Activated CD4-positive, alpha-beta T cell treated with anti-CD3 and anti-CD28 coated beads for 36 hours (primary cell): ENCODE data around the gene SORT1. TPM values are rescaled to one million over a fixed set of nuclear protein-coding genes. Genes with fewer than 3 reads are reported as not detected.

Experiments used
- ATAC-seq: fragments of 200-7000 bp; cut with Tn5 transposase; one replicate; pipeline ENCODE4 v1.10.0; 2021; ENCODE audit warnings: mild to moderate bottlenecking, moderate library complexity
- CTCF ChIA-PET: fragments of 350-600 bp; sonication (Branson Sonifier 250); formaldehyde crosslinking; loops from one replicate; lab custom pipeline; 2021; ENCODE audit warnings: antibody characterized with exemption; lab: Charles Lee
- POLR2A ChIA-PET: fragments of 350-600 bp; sonication (Branson Sonifier 250); formaldehyde crosslinking; loops from one replicate; lab custom pipeline; 2021; ENCODE audit warnings: antibody characterized with exemption, inconsistent platforms; lab: Charles Lee
- DNase-seq: peaks from one replicate; pipeline ENCODE4 v3.0.0-alpha.2; 2020
- H3K27ac Mint-ChIP-seq: one replicate; pipeline ENCODE4 v1.8.0; 2021; ENCODE audit warnings: mixed read lengths
- H3K27me3 Mint-ChIP-seq: one replicate; pipeline ENCODE4 v1.8.0; 2021; ENCODE audit warnings: mixed read lengths
- H3K36me3 Mint-ChIP-seq: one replicate; pipeline ENCODE4 v1.8.0; 2021; ENCODE audit warnings: low read depth, mixed read lengths
- H3K4me1 Mint-ChIP-seq: one replicate; pipeline ENCODE4 v1.8.0; 2021; ENCODE audit warnings: mixed read lengths
- H3K4me3 Mint-ChIP-seq: one replicate; pipeline ENCODE4 v1.8.0; 2021; ENCODE audit warnings: mild to moderate bottlenecking, moderate library complexity, mixed read lengths
- H3K9me3 Mint-ChIP-seq: one replicate; pipeline ENCODE4 v1.8.0; 2021; ENCODE audit warnings: low read depth, mixed read lengths
- intact Hi-C, 2 experiments: fragments of 100-400 bp; cut with DNase I in 1 of 2; cut with micrococcal nuclease in 1 of 2; formaldehyde crosslinking; loops; one replicate each; pipeline versions ENCODE4 v1.14.2 to v1.15.1; 2022 to 2024; cut with DNase I, micrococcal nuclease
- total RNA-seq, 2 experiments: library from RNA; stranded (reverse); gene quantifications; one replicate each; pipeline ENCODE4 v1.2.3, GENCODE V29; 2021

The SORT1 gene
- total RNA-seq, 2 experiments from 2014 or later = 0.39 to 0.55 TPM

DNA sequence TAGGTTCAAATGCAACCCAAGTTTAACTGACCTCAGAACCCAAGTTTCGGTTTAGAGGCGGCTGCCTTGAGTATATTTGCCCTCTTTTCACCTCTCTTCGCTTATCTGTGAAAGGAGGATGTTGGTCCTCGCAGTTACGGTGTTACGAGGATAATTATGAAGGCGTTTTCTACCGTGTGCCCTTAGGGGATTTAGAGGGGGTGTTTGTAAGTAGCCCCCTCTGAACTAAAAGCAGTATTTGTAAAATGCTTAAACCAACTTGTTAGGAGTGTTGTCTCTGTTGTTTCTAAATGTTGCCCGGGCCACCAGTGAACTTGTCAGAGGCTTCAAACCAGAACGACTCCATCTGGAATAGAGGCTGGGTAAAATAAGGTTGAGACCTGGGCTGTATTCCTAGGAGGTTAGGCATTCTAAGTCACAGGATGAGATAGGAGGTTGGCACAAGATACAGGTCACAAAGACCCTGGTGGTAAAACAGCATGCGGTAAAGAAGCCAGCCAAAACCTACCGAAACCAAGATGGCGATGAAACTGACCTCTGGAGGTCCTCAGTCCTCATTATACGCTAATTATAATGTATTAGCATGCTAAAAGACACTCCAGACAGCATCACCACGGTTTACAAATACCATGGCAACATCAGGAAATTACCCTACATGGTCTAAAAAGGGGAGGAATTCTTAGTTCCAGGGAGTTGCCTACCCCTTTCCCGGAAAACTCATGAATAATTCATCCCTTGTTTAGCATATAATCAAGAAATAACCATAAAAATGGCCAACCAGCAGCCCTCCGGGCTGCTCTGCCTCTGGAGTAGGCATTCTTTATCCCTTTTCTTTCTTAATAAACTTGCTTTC is 113.7 kb downstream of the SORT1 start:
- peaks cover 5% of the 10 kb centered on the region for H3K27me3 Mint-ChIP-seq
- ChIA-PET POLR2A (interaction anchor here (1.1 kb wide), 1 partner anchor 88 kb away, joined by 6 read pairs; no protein-coding TSS in a partner anchor), CTCF (interaction anchor here (1.2 to 1.7 kb wide), 4 partner anchors 102 to 209 kb away, joined by 3 to 7 read pairs (median 4); no protein-coding TSS in a partner anchor)
- ATAC-seq (peak; percentile 28), DNase-seq (no peak)
- H3K36me3 Mint-ChIP-seq = peaks cover 4% of the 10 kb centered on the region
- intact Hi-C loops = loop anchor here (1.0 to 5.0 kb wide), 11 partner anchors 21 to 750 kb away; partner anchors contain the start of genes CYB561D1 (in 2 of the 2), ATXN7L2 (in 1 of the 2), CELSR2 (in 1 of the 2) and PSMA5 (in 1 of the 2)
- H3K9me3 Mint-ChIP-seq = no peaks in the 10 kb centered on the region
- peaks cover 11% of the 10 kb centered on the region for H3K4me1 Mint-ChIP-seq
- peak overlapping the region; percentile 90 for H3K27ac Mint-ChIP-seq
- peak overlapping the region; percentile 86 for H3K4me3 Mint-ChIP-seq

DNA sequence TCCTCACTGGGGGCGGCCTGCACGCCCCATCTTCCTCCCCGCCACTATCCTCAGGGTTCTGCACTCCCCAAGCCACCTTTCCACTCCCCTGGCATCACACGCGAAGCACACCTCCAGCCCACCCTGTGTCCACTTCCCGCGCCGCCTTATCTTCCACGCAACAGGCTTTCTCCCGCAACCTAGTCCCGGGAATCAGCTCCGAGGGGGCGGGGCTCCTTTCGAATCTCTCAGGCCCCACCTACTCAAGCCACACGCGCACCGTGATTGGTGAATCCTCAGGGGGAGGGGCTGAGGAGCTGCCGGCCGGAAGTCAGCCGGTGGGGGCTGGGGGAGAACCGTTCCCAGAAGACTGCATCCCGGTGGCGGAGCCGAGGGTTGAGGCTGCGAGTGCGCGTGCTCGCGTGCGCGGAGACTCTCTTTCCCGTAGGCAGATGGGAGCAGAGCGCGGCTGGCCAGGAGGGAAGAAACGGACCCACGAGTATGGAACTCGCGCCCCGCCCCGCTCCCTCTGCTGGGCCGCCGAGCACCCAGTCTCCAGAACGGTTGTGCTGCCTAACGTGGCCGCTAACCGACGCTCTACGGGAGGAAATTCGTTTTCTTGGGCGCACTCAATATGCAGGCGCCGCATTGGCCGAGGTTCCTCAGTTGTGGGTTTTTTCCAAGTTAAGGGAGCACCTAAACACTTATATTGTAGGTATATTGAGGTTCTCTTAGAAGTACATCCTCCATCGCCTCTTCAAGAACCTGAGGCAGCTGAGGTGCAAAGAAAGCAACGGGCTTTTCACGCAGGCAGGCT is 114.6 kb downstream of the SORT1 start, which contains the start of gene PSRC1:
TSS of gene PSRC1 (minus strand) at position 194 of the 796 bp plus-strand sequence.
- Mint-ChIP-seq H3K4me1 (peaks cover 11% of the 10 kb centered on the region), H3K36me3 (peaks cover 4% of the 10 kb centered on the region), H3K27me3 (no peaks in the 10 kb centered on the region), H3K27ac (peak within 1 kb of the TSS; percentile 90), H3K9me3 (no peaks in the 10 kb centered on the region), H3K4me3 (peak within 1 kb of the TSS; percentile 86)
- ChIA-PET CTCF (interaction anchor here (0.6 to 1.8 kb wide), 23 partner anchors 13 to 372 kb away, joined by 3 to 29 read pairs (median 4); partner anchors contain the start of gene SARS1), POLR2A (interaction anchor here (0.6 to 1.6 kb wide), 7 partner anchors 17 to 250 kb away, joined by 3 to 6 read pairs (median 3); partner anchors contain the start of genes ATXN7L2 and PSMA5)
- ATAC-seq = peak; percentile 98
- peak; percentile 95 for DNase-seq
- intact Hi-C loops = loop anchor here (1.0 to 5.0 kb wide), 11 partner anchors 20 to 751 kb away; partner anchors contain the start of genes CYB561D1 (in 2 of the 2), ATXN7L2 (in 1 of the 2), CELSR2 (in 1 of the 2) and PSMA5 (in 1 of the 2)

DNA sequence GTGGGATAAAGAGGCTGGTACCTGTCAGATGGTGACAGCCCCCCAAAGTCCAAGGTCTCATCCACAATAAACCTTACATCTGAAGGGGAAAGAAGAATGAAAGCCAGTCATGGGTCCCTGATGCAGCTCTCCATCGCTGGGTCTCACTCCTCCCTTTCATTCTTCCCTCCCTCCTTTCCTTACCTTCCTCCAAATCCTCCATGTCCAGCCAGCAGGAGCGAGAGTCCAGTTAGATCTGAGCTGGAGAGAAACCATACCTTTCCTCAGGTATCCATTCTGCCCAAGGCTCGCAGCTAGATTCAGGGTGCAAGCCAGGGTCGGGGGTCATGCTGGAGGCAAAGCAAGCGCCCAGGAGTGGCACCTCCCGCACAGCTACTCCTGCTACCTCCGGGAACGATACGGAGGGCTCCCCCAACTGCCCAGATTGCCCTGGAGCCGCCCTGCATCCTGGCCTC is 115.2 kb downstream of the SORT1 start:
- Mint-ChIP-seq H3K36me3 (peaks cover 4% of the 10 kb centered on the region), H3K27me3 (no peaks in the 10 kb centered on the region), H3K9me3 (no peaks in the 10 kb centered on the region), H3K4me3 (peak overlapping the region; percentile 86), H3K4me1 (peaks cover 11% of the 10 kb centered on the region), H3K27ac (no peak overlapping the region)
- no peak for DNase-seq
- intact Hi-C loops = loop anchor here in 1 of 2 experiments (5.0 kb wide), 1 partner anchor 210 kb away; the partner anchor contains the start of gene CYB561D1
- CTCF ChIA-PET = interaction anchor here (0.6 to 1.8 kb wide), 20 partner anchors 14 to 372 kb away, joined by 3 to 29 read pairs (median 4); partner anchors contain the start of gene SARS1
- no peak for ATAC-seq
- POLR2A ChIA-PET = interaction anchor here (1.0 to 1.6 kb wide), 4 partner anchors 18 to 201 kb away, joined by 3 to 5 read pairs (median 4); partner anchors contain the start of genes ATXN7L2 and PSMA5

DNA sequence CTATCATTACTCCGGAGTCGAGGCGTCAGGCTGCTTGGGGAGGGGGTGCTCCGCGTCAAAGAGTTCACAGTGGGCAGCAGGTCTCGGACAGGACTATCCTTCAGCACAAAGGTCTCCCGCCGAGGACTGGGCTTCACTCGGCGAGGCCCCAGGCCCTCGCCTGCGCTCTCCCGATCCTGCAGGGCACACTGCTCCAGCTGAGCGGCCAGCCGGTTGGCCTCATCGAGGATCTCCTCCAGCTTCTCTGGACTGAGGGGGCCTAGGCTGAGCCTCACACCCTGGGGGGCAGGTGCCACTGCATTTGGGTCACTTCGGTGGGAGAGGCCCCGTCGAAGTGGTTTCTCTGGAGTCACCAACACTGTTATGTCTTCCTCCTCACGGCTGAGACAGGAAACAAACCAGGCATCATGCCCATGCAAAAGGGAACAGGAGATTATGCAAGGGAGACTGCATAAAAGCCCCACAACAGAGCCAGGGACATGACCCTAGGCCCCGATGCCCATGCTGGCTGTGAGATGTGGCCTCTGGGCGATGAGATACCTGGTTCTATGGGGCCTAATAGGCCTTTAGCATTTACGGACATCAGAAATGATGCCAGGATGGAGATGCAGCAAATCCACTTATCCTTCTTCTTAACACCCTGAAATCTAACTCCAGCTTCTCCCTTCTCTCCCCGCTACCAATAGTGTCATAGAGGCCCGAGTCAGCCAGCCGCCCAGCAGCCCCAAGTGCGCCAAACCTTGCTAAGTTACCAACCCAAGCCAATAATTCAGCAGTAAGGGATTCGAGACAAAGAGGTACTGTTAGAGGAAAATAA is 115.8 kb downstream of the SORT1 start:
- ChIA-PET POLR2A (interaction anchor here (1.3 to 1.6 kb wide), 3 partner anchors 67 to 202 kb away, joined by 3 to 4 read pairs (median 3); partner anchors contain the start of genes ATXN7L2 and PSMA5), CTCF (interaction anchor here (1.0 to 1.8 kb wide), 7 partner anchors 15 to 121 kb away, joined by 3 to 29 read pairs (median 4); partner anchors contain the start of gene SARS1)
- ATAC-seq (no peak), DNase-seq (no peak)
- peaks cover 4% of the 10 kb centered on the region for H3K36me3 Mint-ChIP-seq
- H3K4me3 Mint-ChIP-seq = peak overlapping the region; percentile 86
- intact Hi-C loops = loop anchor here in 1 of 2 experiments (5.0 kb wide), 1 partner anchor 210 kb away; the partner anchor contains the start of gene CYB561D1
- H3K27ac Mint-ChIP-seq = no peak overlapping the region
- H3K4me1 Mint-ChIP-seq = peaks cover 15% of the 10 kb centered on the region
- no peaks in the 10 kb centered on the region for H3K9me3 Mint-ChIP-seq
- H3K27me3 Mint-ChIP-seq = no peaks in the 10 kb centered on the region

DNA sequence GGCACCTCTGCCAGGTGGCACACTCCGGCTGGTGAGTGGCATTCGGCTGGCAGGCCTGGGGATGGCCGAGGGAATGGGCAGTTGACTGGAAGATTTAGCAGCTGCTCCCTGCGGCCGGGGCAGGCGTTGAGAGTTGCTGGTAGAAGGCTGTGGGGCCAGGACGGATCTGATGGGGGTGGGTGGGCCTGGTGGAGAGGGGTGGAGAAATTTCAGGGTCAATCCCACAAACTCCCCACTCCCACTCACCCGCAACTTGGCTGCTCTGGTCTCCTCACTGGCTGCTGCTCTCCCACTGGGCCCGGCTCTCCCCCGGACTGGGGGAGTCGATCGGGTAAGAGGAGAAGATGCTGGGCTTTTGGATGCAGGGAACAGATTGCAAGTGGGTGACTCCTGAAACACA is 116.9 kb downstream of the SORT1 start:
- H3K27me3 Mint-ChIP-seq = no peaks in the 10 kb centered on the region
- no peak overlapping the region for H3K27ac Mint-ChIP-seq
- ATAC-seq (no peak), DNase-seq (no peak)
- CTCF ChIA-PET = interaction anchor here (0.5 to 1.0 kb wide), 2 partner anchors 184 to 218 kb away, joined by 3 read pairs; no protein-coding TSS in a partner anchor
- POLR2A ChIA-PET = no interaction called here
- H3K4me1 Mint-ChIP-seq = peaks cover 15% of the 10 kb centered on the region
- no peak overlapping the region for H3K4me3 Mint-ChIP-seq
- no peaks in the 10 kb centered on the region for H3K9me3 Mint-ChIP-seq
- intact Hi-C loops = loop anchor here in 1 of 2 experiments (5.0 kb wide), 1 partner anchor 211 kb away; the partner anchor contains the start of gene CYB561D1
- H3K36me3 Mint-ChIP-seq = peaks cover 4% of the 10 kb centered on the region

DNA sequence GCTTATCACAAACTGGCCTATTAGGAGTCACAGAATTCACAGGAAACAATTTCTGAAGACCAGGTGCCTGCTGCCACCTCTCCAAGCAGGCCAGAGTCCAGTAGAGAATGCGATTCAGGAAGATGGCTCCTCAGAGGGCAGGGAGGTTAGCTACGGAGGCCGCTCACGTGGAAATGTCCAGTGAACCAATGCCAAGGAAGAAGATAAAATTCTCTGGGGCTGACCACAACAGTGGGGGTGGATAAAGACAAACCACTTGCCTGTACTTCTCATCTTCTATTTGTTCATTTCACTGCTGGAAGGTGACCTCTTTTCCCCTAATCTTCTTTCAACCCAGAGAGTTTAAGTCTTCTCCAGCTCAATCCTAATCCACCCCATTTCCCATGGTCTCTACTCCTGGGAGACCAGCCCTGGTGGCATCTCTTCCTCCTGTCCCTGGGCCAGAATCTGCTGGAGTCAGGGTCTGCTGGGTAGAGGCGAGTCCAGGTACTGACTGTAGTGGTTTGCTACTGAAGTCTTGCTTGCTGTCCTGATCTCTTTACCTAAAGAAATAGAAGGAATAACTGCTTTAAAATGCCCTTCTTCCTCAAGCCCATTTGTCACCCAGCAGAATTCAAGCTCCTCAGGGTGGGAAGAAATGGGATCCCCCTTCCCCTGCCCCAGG is 118.0 kb downstream of the SORT1 start:
- ChIA-PET CTCF (interaction anchor here (0.5 to 5.0 kb wide), 10 partner anchors 24 to 492 kb away, joined by 3 to 122 read pairs (median 4); partner anchors contain the start of genes CELSR2 and SORT1), POLR2A (interaction anchor here (0.6 kb wide), 1 partner anchor 146 kb away, joined by 4 read pairs; no protein-coding TSS in a partner anchor)
- H3K9me3 Mint-ChIP-seq = no peaks in the 10 kb centered on the region
- no peak for DNase-seq
- intact Hi-C loops = loop anchor here in 1 of 2 experiments (5.0 kb wide), 1 partner anchor 213 kb away; the partner anchor contains the start of gene CYB561D1
- peaks cover 4% of the 10 kb centered on the region for H3K36me3 Mint-ChIP-seq
- ATAC-seq = no peak
- H3K4me1 Mint-ChIP-seq = peaks cover 15% of the 10 kb centered on the region
- H3K27ac Mint-ChIP-seq = no peak overlapping the region
- no peak overlapping the region for H3K4me3 Mint-ChIP-seq
- H3K27me3 Mint-ChIP-seq = no peaks in the 10 kb centered on the region

DNA sequence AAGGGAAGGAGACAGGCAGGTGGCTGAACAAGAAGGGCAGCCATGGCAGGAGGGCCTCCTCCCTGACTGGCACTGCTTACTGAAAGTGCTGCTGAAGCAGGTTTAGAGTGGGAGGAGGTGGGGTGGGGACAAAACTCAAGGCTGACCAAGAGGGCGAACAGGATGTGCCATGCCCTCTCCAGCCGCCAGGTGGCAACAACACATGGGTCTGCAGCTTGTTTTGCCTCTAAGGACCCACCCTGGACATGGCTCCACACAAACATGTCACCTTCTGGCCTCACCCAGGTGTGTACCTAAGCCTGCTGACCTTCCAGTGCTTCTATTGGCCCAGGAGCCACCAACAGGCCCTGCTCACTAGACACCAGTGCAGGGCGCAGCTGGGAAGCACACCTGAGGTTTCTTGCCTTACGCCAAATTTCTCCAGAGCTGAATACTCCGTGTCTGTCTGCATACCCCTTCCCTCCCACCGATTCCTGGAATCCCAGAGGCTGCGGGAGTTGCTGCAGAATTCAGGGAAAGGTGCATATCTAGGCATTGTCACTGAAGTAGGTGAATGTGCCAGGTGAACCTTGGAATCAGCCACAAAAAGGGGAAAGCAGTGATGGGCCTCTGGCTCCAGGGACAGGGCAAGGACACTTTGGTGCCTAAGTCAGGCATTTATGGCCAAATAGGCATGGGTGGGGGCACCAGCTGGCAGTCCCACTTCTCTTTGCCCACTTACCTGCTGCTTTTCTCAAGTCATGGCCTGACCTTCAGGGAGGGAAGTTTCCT is 120.1 kb downstream of the SORT1 start:
- ChIA-PET CTCF (interaction anchor here (0.6 to 5.0 kb wide), 21 partner anchors 8 to 268 kb away, joined by 3 to 122 read pairs (median 4); partner anchors contain the start of genes SARS1 and SORT1), POLR2A (interaction anchor here (1.4 kb wide), 1 partner anchor 123 kb away, joined by 4 read pairs; no protein-coding TSS in a partner anchor)
- Mint-ChIP-seq H3K27me3 (no peaks in the 10 kb centered on the region), H3K4me1 (peaks cover 12% of the 10 kb centered on the region), H3K9me3 (no peaks in the 10 kb centered on the region), H3K36me3 (peaks cover 2% of the 10 kb centered on the region), H3K27ac (no peak overlapping the region), H3K4me3 (no peak overlapping the region)
- peak; percentile 82 for DNase-seq
- ATAC-seq = peak; percentile 91
- intact Hi-C loops = loop anchor here (1.0 to 2.0 kb wide), 3 partner anchors 122 to 255 kb away; no protein-coding TSS in a partner anchor

DNA sequence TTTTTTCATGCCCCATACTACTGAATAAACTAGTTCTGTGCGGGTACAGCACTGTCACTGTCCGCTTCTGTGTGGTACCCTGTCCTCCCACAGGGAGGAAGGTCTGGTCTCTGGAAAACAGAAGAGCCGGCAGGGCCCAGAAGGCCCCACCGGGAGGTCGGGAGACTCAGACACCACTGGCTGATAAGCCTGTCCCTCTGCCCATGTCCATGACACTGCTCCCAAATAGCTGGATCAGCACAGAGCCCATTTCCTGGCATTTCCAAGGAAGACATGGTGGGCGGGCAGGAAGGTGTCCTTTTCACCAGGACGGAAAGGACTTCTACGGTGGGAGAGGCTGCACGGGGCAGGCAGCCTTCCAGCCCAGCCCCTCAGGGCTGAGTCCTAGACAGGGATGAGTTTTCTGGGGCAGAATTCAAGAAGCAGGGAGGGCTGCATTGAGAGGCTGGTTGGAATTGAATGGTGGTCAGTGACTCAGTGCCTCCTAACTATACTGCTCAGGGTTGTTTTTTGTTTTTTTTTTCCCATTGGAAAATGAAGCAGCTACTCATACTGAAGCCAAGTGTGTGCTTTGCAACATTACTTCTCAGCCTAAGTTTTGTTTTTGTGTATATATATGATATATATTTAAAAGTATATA is 121.9 kb downstream of the SORT1 start:
- no peak overlapping the region for H3K4me3 Mint-ChIP-seq
- H3K4me1 Mint-ChIP-seq = peaks cover 6% of the 10 kb centered on the region
- no peak overlapping the region for H3K27ac Mint-ChIP-seq
- ATAC-seq (no peak), DNase-seq (no peak)
- H3K27me3 Mint-ChIP-seq = no peaks in the 10 kb centered on the region
- H3K9me3 Mint-ChIP-seq = no peaks in the 10 kb centered on the region
- POLR2A ChIA-PET = interaction anchor here (0.7 kb wide), 1 partner anchor 18 kb away, joined by 3 read pairs; no protein-coding TSS in a partner anchor
- CTCF ChIA-PET = interaction anchor here (1.1 to 5.0 kb wide), 5 partner anchors 12 to 257 kb away, joined by 3 to 122 read pairs (median 15); partner anchors contain the start of gene SORT1
- H3K36me3 Mint-ChIP-seq = peaks cover 2% of the 10 kb centered on the region
- intact Hi-C loops = loop anchor here in 1 of 2 experiments (2.0 kb wide), 1 partner anchor 257 kb away; no protein-coding TSS in a partner anchor
